HG03095 (cell line): ENCODE results near the gene CSGALNACT2.
"Not testable (repeated sequence)": the region's sequence is repeated elsewhere in the genome, so short reads cannot be mapped to it uniquely, and the experiment has no call there.

Source experiments
- ATAC-seq: cut with Tn5 transposase; IDR thresholded peaks from one replicate; pipeline ENCODE4 v1.9.1; 2021; ENCODE audit warnings: moderate library complexity; ENCODE audit not compliant: unreplicated experiment

CSGALNACT2 gene

GRCh38 chr10:43138021-43138756 lies at the start of gene CSGALNACT2:
Gene CSGALNACT2 (plus strand): TSS chr10:43138445. CDS start chr10:43155150, 16,705 bp downstream.
- ATAC-seq, result peak; percentile 61

GRCh38 chr10:43089519-43089918 lies 48.7 kb upstream of the CSGALNACT2 start:
- ATAC-seq, result no peak

GRCh38 chr10:43090188-43090587 lies 48.1 kb upstream of the CSGALNACT2 start:
- ATAC-seq, result no peak

GRCh38 chr10:43090664-43091063 lies 47.6 kb upstream of the CSGALNACT2 start:
- ATAC-seq, result no peak

- ATAC-seq, result no peak
These were observed 46.4 kb upstream of the CSGALNACT2 start for GRCh38 chr10:43091846-43092245.

GRCh38 chr10:43093423-43094076 lies 44.7 kb upstream of the CSGALNACT2 start:
- ATAC-seq, result no peak

- ATAC-seq, result no peak
These were observed 44.2 kb upstream of the CSGALNACT2 start for GRCh38 chr10:43094085-43094484.

- ATAC-seq, result not testable (repeated sequence)
These were observed 38.9 kb upstream of the CSGALNACT2 start for GRCh38 chr10:43099339-43099738.

GRCh38 chr10:43099928-43100327 lies 38.3 kb upstream of the CSGALNACT2 start:
- ATAC-seq, result no peak

GRCh38 chr10:43100366-43100765 lies 37.9 kb upstream of the CSGALNACT2 start:
- ATAC-seq, result no peak

GRCh38 chr10:43102063-43102828 lies 36.0 kb upstream of the CSGALNACT2 start:
- ATAC-seq, result no peak

GRCh38 chr10:43105102-43105955 lies 32.9 kb upstream of the CSGALNACT2 start:
- peak; percentile 81 for ATAC-seq

GRCh38 chr10:43105956-43106229 lies 32.4 kb upstream of the CSGALNACT2 start:
- no peak for ATAC-seq

- no peak for ATAC-seq
These were observed 31.8 kb upstream of the CSGALNACT2 start for GRCh38 chr10:43106256-43107091.

- ATAC-seq, result no peak
These were observed 29.3 kb upstream of the CSGALNACT2 start for GRCh38 chr10:43108951-43109350.

- ATAC-seq, result no peak
These were observed 28.5 kb upstream of the CSGALNACT2 start for GRCh38 chr10:43109671-43110249.

- ATAC-seq, result peak; percentile 61
These were observed 27.7 kb upstream of the CSGALNACT2 start for GRCh38 chr10:43110338-43111071.

GRCh38 chr10:43111101-43111500 lies 27.1 kb upstream of the CSGALNACT2 start:
- no peak for ATAC-seq
